CD1c-positive myeloid dendritic cell (primary cell): ENCODE results near the gene TNIK.
A peak's percentile ranks its signal among the peaks of the same experiment; 100 is the strongest.

Experiments used
- DNase-seq: peaks from one replicate; pipeline ENCODE4 v3.0.0-alpha.2; 2016; ENCODE audit errors: extremely low spot score

Gene TNIK

GRCh38 chr3:171044835-171045793 lies 415.1 kb downstream of the TNIK start:
- no peak for DNase-seq

GRCh38 chr3:171044384-171044783 lies 415.8 kb downstream of the TNIK start:
- DNase-seq = no peak

- no peak for DNase-seq
Measured at GRCh38 chr3:171039674-171040073, 420.5 kb downstream of the TNIK start.

- no peak for DNase-seq
Measured at GRCh38 chr3:171038342-171038741, 421.9 kb downstream of the TNIK start.

- DNase-seq = no peak
Measured at GRCh38 chr3:171028779-171029232, 431.4 kb downstream of the TNIK start.

- peak; percentile 2 for DNase-seq
Measured at GRCh38 chr3:171028025-171028778, 432.0 kb downstream of the TNIK start.

- DNase-seq = no peak
Measured at GRCh38 chr3:171026597-171027293, 433.5 kb downstream of the TNIK start, which contains the start of gene SLC2A2. Gene SLC2A2 (minus strand): TSS chr3:171026720. CDS start chr3:171026670, 50 bp downstream.

GRCh38 chr3:171023566-171023965 lies 436.6 kb downstream of the TNIK start:
- no peak for DNase-seq

GRCh38 chr3:171021377-171021776 lies 438.8 kb downstream of the TNIK start:
- DNase-seq = no peak

- DNase-seq = no peak
Measured at GRCh38 chr3:171018156-171018935, 441.9 kb downstream of the TNIK start.

- no peak for DNase-seq
Measured at GRCh38 chr3:171013822-171014748, 446.1 kb downstream of the TNIK start.

GRCh38 chr3:171011873-171012336 lies 448.3 kb downstream of the TNIK start:
- DNase-seq = no peak
